ENCODE measurements around the gene MTUS2.

- TF ChIP-seq YY1 (IDR thresholded peaks at IDR 0.05; ENCODE audit: insufficient read depth, insufficient read length) = no peak
- TF ChIP-seq ZNF274 (IDR thresholded peaks at IDR 0.05; ENCODE audit: low read depth, low read length) = no peak
- no peak for TF ChIP-seq SUZ12 (IDR thresholded peaks at IDR 0.05; ENCODE audit: extremely low read depth, insufficient read depth, insufficient read length)
Observed at GRCh38 chr13:29281932-29282495, 461.9 kb downstream of the MTUS2 start.
